GM12874 (cell line): ENCODE measurements around the gene SMIM31.

Experiments used
- TF ChIP-seq, protein P1 (sequence below): IDR thresholded peaks from 2 replicates; pipeline ENCODE4 v1.5.1; 2011; ENCODE audit warnings: low read depth, mild to moderate bottlenecking, control low read depth, low read length, moderate library complexity; ENCODE audit not compliant: insufficient read depth

The SMIM31 gene

GRCh38 chr4:164789047-164789446 lies 35.1 kb downstream of the SMIM31 start:
- TF ChIP-seq, protein P1, sequence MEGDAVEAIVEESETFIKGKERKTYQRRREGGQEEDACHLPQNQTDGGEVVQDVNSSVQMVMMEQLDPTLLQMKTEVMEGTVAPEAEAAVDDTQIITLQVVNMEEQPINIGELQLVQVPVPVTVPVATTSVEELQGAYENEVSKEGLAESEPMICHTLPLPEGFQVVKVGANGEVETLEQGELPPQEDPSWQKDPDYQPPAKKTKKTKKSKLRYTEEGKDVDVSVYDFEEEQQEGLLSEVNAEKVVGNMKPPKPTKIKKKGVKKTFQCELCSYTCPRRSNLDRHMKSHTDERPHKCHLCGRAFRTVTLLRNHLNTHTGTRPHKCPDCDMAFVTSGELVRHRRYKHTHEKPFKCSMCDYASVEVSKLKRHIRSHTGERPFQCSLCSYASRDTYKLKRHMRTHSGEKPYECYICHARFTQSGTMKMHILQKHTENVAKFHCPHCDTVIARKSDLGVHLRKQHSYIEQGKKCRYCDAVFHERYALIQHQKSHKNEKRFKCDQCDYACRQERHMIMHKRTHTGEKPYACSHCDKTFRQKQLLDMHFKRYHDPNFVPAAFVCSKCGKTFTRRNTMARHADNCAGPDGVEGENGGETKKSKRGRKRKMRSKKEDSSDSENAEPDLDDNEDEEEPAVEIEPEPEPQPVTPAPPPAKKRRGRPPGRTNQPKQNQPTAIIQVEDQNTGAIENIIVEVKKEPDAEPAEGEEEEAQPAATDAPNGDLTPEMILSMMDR = no peak

- TF ChIP-seq, protein P1 = no peak
These were observed 36.3 kb downstream of the SMIM31 start for GRCh38 chr4:164790249-164790648.

- TF ChIP-seq, protein P1 = no peak
These were observed 45.5 kb downstream of the SMIM31 start for GRCh38 chr4:164799410-164799809.

DNA sequence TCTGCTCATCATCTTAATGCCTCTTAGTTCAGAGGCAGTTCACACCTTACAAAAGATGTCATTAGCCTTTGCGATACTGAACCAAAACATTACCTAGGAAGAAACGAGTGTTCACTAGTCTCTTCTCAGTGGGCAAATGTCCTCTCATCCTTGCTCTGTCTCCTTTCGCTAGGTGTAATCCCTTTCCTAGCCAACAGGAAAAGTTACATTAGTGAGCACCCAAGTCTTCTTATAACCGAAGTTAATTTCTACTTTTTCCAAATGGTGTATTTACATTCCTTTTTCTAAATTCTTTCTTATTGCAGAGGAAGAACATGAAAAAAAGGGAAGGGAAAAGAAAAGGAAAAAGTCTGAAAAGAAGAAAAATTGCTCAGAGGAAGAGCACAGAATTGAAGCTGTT lies 46.9 kb downstream of the SMIM31 start:
- TF ChIP-seq, protein P1 = no peak

DNA sequence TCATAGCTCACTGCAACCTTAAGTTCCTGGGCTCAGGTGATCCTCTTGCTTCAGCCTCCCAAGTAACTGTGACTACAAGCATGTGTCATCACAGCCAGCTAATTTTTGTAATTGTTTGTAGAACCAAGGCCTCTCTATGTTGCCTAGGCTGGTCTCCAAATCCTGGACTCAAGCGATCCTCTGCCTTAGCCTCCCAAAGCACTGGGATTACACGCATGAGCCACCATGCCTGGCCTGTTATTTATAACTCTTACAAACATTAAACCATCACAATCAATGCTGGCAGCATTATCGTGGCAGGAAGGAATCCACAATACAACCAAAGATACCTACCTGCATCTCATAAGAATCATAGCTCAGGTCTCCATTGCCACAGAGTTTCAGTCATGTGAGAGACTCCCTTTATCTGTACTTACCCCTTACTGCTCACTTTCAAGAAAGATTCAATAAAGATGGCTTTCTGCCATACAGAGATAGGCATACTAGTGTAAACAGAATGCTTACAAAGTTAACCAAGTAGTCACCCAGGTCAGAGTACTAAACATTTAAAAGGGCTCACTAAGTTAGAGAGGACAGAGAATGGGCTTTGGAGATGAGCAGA lies 48.5 kb downstream of the SMIM31 start:
- TF ChIP-seq, protein P1 = no peak

DNA sequence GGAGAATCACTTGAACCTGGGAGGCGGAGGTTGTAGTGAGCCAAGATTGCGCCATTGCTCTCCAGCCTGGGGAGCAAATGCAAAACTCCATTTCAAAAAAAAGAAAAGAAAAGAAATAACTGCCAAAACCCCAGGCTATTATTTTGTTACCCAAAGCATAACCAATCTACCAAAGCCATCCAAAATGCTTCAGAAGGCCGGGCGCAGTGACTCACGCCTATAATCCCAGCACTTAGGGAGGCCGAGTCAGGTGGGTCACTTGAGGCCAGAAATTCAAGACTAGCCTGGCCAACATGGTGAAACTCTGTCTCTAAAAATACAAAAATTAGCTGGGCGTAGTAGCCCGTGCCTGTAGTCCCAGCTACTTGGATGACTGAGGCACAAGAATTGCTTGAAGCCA lies 49.8 kb downstream of the SMIM31 start:
- TF ChIP-seq, protein P1 = no peak

DNA sequence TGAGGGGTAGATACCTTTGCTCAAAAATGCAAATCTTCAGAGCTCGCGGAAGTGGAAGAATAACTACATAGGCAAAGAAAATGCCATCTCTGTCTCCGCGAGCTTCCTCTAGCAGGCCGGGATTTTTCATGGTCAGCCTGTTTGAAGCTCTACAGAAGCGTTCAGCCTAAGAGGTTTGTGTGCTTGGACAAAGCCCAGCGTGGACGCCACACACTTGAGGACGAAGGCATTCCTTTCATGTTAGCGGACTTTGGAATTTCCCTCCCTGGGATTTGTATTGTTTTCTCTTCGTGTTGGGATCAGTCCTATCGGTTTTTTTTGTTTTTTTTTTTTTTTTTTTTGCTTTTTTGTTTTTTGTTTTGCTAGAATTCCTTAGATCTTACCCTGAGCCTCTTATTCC lies 53.7 kb downstream of the SMIM31 start:
- TF ChIP-seq, protein P1 = no peak
